LNCaP clone FGC (cell line): ENCODE data around the gene ZBED4.
A peak's percentile ranks its signal among the peaks of the same experiment; 100 is the strongest.

ENCODE experiments used
- DNase-seq: peaks from one replicate; pipeline ENCODE4 v3.0.0-alpha.2; 2011; ENCODE audit warnings: low read depth
- H3K4me3 ChIP-seq: 2 replicates; pipeline ENCODE4 v1.5.1; 2011; ENCODE audit warnings: mild to moderate bottlenecking, low read depth, low read length, control low read depth
- CTCF ChIP-seq: IDR thresholded peaks from 2 replicates; pipeline ENCODE4 v1.5.1; 2012; ENCODE audit warnings: mild to moderate bottlenecking; ENCODE audit not compliant: control insufficient read depth, insufficient read depth; ENCODE audit errors: extremely low read depth

The ZBED4 gene

DNA sequence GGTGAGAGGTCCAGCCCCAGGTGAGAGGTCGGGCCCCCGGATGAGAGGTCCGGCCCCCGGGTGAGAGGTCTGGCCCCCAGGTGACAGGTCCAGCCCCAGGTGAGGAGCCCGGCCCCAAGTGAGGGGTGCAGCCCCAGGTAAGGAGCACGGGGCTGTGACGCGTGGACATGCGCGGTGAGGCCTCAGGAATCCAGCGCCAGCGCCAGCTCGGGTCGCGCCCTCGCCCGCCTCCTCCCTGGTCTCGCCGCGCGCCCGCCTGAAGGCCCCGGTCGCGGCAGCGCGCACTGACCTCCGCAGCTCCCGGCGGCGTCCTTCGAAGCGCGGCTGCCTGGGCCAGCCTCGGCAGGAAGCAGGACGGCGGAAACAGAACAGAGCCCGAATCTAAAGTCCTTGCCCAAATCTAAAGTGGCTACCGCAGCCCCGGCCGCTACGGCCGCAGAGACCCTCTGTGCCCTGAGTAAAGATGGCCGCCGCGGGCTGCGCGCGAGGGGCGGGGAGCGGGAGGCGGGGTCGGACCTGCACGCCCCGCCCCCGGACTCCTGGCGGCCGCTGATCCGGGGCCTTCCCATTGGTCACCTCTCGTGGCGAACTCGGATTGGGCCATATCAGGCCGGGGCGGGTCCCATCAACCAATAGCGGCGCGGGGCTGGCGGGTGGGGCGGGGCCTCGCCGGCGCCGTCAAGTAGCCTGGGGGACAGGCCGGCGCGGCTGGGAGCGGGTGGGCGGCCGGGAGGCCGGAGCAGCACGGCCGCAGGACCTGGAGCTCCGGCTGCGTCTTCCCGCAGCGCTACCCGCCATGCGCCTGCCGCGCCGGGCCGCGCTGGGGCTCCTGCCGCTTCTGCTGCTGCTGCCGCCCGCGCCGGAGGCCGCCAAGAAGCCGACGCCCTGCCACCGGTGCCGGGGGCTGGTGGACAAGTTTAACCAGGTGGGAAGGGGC is 64.6 kb downstream of the ZBED4 start, which contains the start of the genes ALG12 and CRELD2:
Gene ALG12, minus strand, starts transcription at position 465 of the 937 bp plus-strand sequence. CDS start 4,673 bp downstream, outside the sequence.
Gene CRELD2, plus strand, starts transcription at position 661 of the 937 bp plus-strand sequence. Its CDS starts 136 bp downstream, at position 797.
- TF ChIP-seq CTCF, result no peak
- peak; percentile 74 for DNase-seq
- peak within 1 kb of the TSS; percentile 85 for H3K4me3 ChIP-seq

GRCh38 chr22:49918911-49919881 is 65.6 kb downstream of the ZBED4 start:
- DNase-seq, result no peak
- TF ChIP-seq CTCF, result no peak
- H3K4me3 ChIP-seq, result peak overlapping the region; percentile 67

- no peak for DNase-seq
- TF ChIP-seq CTCF, result no peak
- H3K4me3 ChIP-seq, result no peak overlapping the region
Measured at GRCh38 chr22:49920859-49921258, 67.2 kb downstream of the ZBED4 start.

- no peak for TF ChIP-seq CTCF
- H3K4me3 ChIP-seq, result no peak overlapping the region
- no peak for DNase-seq
Measured at GRCh38 chr22:49921508-49922278, 68.0 kb downstream of the ZBED4 start.

DNA sequence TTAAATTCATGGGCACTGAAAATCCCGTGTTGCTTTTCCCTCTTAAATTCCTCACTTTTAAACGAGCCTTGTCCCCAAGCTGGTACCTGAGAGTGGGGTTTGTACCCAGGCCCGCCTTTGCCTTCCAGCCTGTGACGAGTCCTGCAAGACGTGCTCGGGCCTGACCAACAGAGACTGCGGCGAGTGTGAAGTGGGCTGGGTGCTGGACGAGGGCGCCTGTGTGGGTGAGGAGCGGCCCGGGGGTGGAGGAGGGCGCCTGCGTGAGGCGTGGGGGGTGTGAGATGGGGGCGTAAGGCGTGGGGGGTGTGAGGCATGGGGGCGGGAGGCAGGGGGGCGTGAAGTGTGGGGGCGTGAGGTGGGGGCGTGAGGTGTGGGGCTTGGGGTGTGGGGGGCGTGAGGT is 68.8 kb downstream of the ZBED4 start:
- no peak for TF ChIP-seq CTCF
- no peak overlapping the region for H3K4me3 ChIP-seq
- no peak for DNase-seq

DNA sequence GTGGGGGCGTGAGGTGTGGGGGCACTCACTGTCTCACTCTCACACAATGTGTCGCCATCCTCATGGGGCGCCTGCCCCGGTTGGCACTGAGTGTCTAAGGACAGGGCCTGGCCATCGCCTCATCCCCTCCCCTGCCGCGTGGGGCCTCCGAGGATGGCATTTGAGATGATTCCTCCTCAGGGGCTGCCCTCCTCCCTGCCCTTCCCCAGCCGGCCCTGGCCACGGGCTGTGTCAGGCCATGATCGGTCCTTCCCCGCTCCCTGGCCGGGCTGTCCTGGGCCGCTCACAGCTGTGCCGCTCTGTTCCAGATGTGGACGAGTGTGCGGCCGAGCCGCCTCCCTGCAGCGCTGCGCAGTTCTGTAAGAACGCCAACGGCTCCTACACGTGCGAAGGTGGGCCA is 69.3 kb downstream of the ZBED4 start:
- no peak for TF ChIP-seq CTCF
- DNase-seq, result no peak
- no peak overlapping the region for H3K4me3 ChIP-seq
